ENCODE data around the gene SMURF1.

DNA sequence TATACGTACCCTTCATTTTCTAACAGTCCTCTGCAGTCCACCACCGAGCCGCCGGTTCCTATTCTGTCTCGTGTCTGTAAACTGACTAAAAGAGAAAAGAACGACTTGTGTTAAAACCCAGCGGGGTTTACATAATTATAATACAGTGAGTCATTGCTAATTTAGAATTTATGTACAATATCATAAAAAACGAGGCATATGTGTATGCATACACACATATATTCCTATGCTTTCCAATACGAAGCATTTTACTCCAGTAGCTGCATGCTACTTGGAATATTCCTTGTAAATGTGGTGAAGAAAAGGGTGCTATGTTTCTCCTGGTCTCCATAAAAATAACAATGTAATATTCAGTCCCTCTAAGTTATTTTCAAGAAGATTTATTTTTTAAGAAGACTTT is 89.1 kb downstream of the SMURF1 start:
- TF ChIP-seq CTCF (conservative IDR thresholded peaks at IDR 0.05; ENCODE audit: low read depth, low read length) (no peak), EZH2phosphoT487 (IDR thresholded peaks at IDR 0.05; ENCODE audit: borderline replicate concordance, low read length) (no peak)

Data from PC-3 (cell line).